ENCODE measurements around the gene POTEG.
"Not testable (repeated sequence)": the region's sequence is repeated elsewhere in the genome, so short reads cannot be mapped to it uniquely, and the experiment has no call there.

The POTEG gene

GRCh38 chr14:19434241-19434640 is at the start of gene POTEG:
Gene POTEG, minus strand, starts transcription at chr14:19434341. Its CDS starts 52 bp downstream, at chr14:19434289.
- DNase-seq: not testable (repeated sequence)

GRCh38 chr14:19482093-19482492 is 48.0 kb upstream of the POTEG start:
- DNase-seq: not testable (repeated sequence)

DNA sequence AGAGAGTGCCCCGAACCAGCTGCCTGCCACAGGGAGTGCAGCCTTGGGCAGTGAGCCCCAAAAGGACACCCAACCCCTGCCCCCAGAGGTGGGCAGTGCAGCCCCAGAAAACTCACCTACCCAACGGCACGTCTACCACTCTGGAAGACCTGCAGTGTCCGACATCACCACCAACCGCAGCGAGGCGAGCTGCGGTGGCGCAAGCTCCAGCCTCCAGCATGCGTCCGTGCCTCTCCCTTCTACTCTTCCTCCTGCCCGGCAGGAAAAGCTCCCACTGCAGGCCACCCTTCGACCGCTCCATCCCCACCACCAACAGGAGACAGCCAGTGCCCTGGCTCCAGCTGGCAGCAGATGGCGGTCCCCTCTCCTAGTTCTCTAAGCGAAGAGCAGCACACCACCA is 47.3 kb upstream of the POTEG start:
- DNase-seq: not testable (repeated sequence)

DNA sequence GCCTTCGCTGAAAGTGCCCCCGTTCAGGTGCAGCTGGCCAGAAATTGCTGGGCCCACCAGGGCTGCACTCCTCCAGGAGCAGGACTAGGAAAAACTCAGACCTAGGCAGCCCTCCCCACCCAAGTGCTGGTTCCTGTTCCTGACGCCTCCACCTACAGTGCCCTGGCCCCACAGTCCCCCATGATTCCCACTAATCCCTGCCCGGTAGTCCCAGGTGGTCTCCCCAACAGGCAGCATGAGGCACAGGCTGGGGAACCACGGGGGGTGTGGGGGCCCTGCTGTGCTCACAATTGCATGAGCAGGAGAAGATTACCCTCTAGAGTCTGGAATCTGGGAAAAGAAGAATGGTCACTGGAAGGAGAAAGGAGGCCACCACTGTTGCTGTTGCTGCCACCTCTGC is 46.4 kb upstream of the POTEG start:
- DNase-seq: not testable (repeated sequence)

DNA sequence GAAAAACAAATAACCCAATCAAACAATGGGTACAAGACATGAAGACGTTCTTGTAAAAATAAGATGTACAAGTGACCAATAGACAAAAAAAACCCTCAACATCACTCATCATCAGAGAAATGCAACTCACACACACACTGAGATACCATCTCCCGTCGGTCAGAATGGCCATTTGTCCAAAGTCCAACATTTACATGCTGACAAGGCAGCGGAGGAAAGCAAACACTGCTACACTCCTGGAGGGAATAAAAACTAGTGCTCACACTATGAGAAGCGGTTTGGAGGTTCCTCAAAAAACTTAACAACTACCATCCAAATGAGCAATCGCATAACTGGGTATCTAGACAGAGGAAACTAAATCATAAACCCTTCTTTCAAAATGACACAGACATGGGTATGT is 11.6 kb upstream of the POTEG start:
- DNase-seq: not testable (repeated sequence)

DNA sequence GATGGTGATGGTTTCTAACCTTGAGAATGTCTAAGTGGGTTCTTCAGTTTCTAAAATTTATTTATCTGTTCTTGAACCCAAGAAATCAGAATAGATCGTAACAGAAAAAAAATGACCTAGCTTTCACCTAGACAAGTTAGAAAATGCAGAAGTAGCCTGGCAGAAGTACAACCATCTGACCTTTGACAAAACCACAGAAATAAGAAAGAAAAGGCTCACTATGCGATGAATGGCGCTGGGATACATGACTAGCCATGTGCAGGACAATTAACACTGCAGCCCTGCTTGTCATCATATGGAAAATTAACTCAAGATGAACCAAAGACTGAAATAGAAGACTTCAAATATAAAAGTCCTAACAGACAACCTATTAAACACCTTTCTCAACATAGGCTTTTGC is 5.7 kb upstream of the POTEG start:
- not testable (repeated sequence) for DNase-seq

GRCh38 chr14:19439219-19439618 is 5.1 kb upstream of the POTEG start:
- DNase-seq: not testable (repeated sequence)

DNA sequence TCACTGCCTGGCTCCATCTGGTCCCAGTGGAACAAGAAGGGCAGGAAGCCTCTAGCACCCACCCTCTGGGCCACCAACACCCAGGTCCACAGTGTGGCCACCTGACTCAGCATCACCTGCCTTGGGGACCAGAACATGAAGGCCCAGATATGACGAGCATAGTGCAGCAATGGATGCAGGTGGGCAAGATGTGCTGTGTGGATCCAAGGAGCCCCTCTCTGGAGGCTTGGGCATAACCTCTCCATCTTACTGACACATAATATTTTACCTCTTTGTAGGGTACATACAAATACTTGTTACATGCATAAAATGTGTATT is 2.9 kb upstream of the POTEG start:
- DNase-seq: not testable (repeated sequence)

DNA sequence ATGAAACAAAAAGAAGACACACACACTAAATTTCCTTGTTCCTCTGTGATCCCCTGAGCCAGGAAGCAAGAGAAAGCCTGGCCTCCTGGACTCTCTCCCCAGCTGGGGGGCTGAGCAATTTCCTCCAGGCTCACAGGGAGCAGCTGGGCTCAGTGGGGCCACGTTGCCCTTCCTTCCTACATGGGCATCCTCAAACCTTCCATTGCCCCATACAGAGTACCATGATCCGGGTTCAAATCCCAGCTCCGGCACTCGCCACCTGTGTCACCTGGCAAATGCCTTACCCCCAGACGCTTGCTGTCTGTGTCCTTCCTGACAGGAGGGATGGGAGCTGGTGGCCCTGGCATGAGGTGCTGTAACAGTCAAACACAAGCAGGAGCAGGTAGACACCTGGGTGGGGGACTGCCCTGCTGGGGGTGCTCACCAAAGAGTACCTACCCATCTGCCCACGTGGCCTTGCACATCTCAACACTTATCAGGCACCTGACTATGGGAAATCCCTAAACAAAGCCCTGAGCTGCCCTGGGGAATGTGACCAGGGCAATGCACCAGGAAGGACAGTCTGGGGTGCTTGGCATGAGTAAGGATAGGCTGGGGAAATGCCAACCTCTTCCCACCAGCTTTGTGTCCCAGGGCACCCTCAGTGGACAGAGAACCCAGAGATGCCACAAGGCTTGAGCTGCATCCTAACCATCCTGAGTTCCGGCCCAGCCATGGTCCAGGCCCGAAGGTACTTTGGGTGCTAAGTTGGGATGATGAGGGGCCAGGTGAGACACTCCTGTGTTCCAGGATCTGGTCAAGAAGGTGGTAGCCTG is 2.4 kb upstream of the POTEG start:
- DNase-seq: not testable (repeated sequence)

DNA sequence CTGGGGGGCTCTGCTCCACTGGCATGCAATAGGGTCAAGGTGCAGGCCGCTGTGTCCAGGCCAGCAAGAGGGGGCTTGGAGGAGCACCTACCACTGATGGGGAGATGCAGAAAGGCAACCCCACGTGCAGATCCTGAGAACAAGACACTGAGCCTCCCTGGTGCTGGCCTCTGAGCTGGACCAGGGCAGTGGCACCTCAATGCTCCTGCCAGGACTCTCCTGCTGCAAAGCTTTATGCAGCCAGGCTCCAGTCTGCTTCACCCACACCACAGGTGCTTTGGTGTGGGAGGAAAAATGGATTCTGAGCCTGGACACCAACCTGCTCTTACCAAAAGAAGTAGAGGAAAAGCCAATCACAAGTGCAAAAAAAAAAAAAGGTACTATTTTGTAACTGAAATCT is 1.7 kb upstream of the POTEG start:
- not testable (repeated sequence) for DNase-seq

DNA sequence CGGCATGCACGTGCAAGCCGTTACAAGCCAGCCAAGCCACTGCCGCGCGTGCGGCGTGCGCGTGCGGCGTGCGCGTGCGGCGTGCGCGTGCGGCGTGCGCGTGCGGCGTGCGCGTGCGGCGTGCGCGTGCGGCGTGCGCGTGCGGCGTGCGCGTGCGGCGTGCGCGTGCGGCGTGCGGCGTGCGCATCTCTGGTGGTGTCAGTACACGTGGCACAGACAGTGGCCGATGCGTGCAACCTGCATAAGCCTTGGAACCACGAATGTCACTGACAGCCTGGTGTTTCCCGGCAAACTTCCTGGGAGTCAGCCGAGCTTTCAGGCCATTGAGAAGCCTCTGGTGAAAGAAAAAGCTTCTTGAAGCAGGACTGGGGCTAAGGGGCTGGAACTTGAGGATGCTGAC is 750 bp upstream of the POTEG start:
- not testable (repeated sequence) for DNase-seq

- DNase-seq: not testable (repeated sequence)
Measured at GRCh38 chr14:19433765-19434164, 376 bp downstream of the POTEG start.

GRCh38 chr14:19408519-19408918 is 25.6 kb downstream of the POTEG start:
- DNase-seq: not testable (repeated sequence)

DNA sequence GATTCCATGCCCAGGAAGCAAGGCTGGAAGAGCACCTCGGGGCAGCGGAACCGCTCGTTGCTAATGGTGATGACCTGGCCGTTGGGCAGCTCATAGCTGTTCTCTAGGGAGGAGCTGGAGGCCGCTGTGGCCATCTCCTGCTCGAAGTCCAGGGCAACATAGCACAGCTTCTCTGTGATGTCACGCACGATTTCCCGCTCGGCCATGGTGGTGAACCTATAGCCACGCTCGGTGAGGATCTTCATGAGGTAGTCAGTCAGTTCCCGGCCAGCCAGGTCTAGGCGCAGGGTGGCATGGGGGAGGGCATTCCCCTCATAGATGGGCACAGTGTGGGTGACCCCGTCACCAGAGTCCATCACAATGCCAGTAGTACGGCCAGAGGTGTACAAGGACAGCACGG is 32.0 kb downstream of the POTEG start:
- not testable (repeated sequence) for DNase-seq

- DNase-seq: not testable (repeated sequence)
Measured at GRCh38 chr14:19394727-19395126, 39.4 kb downstream of the POTEG start.

GRCh38 chr14:19390230-19390629 is 43.9 kb downstream of the POTEG start:
- not testable (repeated sequence) for DNase-seq

DNA sequence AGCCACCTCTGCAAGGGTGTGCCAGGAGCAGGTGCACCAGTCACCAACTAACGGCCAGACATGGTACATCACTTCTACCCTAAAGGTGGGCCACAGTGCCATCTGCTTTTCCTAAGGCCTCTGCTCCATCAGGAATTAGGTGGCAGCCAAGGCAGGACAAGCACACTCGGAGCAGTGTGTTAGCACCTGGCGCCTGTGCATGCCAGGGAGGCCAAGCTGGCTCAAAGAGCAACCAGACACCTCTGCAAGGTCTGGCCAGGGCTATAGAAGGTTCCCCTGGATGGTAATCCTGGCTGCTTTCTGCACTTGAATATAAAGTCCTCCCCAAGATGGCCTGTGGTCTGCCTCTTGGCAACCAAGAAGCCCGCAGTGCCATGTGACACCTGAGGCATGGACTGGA is 45.4 kb downstream of the POTEG start:
- not testable (repeated sequence) for DNase-seq

GRCh38 chr14:19386996-19387395 is 47.1 kb downstream of the POTEG start:
- DNase-seq: not testable (repeated sequence)

- DNase-seq: not testable (repeated sequence)
Measured at GRCh38 chr14:19386309-19386708, 47.8 kb downstream of the POTEG start.

DNA sequence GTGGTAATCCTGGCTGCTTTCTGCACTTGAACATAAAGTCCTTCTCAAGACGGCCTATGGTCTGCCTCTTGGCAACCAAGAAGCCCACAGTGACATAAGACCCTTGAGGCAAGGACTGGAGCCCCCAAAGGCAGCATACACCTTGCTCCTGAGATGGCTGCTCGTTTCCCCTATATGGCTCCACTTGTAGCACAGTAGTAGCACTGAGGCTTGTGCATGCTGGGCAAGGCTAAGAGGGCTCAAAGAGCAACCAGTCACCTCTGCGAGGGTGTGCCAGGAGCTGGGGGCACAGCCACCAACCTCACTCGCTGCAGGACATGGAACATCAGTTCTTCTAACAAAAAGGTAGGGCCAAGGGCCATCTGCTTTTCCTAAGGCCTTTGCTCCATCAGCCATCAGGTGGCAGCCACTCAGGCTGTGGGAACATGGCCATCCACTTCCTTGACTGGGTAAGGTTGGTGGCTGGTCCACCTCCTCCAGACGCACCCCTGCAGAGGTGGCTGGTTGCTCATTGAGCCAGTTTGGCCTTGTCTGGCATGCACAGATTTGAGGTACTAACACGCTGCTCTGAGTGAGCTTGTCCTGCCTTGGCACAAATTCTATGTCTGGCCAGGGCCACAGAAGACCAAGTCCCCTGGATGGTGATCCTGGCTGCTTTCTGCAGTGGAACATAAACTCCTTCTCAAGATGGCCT is 49.9 kb downstream of the POTEG start:
- not testable (repeated sequence) for DNase-seq

GRCh38 chr14:19383008-19383584 is 51.0 kb downstream of the POTEG start:
- not testable (repeated sequence) for DNase-seq

DNA sequence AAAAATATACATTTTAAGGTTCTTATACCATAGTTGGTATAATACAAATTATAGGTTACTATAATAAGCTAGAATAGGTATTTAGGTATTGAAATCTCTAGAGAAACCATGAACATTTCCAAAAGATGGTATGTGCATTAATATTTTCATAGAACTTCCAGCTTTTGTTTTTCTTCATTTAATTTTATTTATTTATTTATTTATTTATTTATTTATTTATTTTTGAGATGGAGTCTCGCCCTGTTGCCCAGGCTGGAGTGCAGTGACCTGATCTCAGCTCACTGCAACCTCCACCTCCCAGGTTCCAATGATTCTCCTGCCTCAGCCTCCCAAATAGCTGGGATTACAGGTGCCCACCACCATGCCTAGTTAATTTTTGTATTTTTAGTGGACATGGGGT is 54.0 kb downstream of the POTEG start:
- not testable (repeated sequence) for DNase-seq

DNA sequence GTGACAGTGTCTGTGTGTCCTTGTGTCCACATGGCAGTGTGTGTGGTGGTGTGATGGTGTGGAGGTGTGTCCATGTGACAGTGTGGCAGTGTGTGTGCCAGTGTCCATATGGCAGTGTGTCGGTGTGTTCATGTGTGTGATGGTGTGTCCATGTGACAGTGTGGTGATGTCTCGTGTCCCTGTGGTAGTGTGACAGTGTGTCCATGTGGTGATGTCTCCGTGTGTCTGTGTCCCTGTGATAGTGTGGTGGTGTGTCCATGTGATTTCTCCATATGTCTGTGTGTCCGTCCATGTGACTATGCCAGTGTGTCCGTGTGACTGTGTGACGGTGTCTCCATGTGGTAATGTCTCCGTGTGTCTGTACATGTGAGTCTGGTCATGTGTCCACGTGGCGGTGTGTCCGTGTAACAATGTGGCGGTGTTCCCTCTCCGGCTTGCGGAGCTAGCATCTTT is 59.7 kb downstream of the POTEG start:
- DNase-seq: not testable (repeated sequence)
